Left lobe of liver (tissue), 2 donors: ENCODE data around the gene UGT2B10. TPM values are rescaled to one million over a fixed set of nuclear protein-coding genes. Genes with fewer than 3 reads are reported as not detected.
"Not testable (repeated sequence)": the region's sequence is repeated elsewhere in the genome, so short reads cannot be mapped to it uniquely, and the experiment has no call there.

ENCODE experiments used
- ATAC-seq: fragments of 200-7000 bp; cut with Tn5 transposase; one replicate; pipeline ENCODE4 v1.9.1; 2020; ENCODE audit warnings: mild to moderate bottlenecking, moderate library complexity
- DNase-seq: peaks from one replicate; pipeline ENCODE4 v3.0.0-alpha.2; 2020; ENCODE audit warnings: low spot score
- total RNA-seq: library from RNA; stranded (reverse); gene quantifications from one replicate; pipeline ENCODE4 v1.2.1, GENCODE V29; 2021
- donor health status: DM: no; HTN: no; CAD: no; lungs with moderate emphysema.
- donor health status: DM: no; HTN: yes; CAD: no.

Gene UGT2B10
- total RNA-seq, result 290 TPM

- ATAC-seq, result peak; percentile 83
Observed at GRCh38 chr4:68815617-68816409, at the start of gene UGT2B10. TSS of gene UGT2B10 (plus strand) at chr4:68815994. CDS start at chr4:68816020, 26 bp downstream.

GRCh38 chr4:68771836-68772235 lies 44.0 kb upstream of the UGT2B10 start:
- not testable (repeated sequence) for ATAC-seq, DNase-seq

More at GRCh38 chr4:68815617-68816409, at the start of gene UGT2B10:
- DNase-seq, result peak; percentile 55

- ATAC-seq, result no peak
- no peak for DNase-seq
Observed at GRCh38 chr4:68773699-68774098, 42.1 kb upstream of the UGT2B10 start.

- no peak for DNase-seq
Observed at GRCh38 chr4:68780232-68780631, 35.6 kb upstream of the UGT2B10 start.

GRCh38 chr4:68797048-68797447 lies 18.7 kb upstream of the UGT2B10 start:
- DNase-seq (no peak), ATAC-seq (peak; percentile 74)

More at GRCh38 chr4:68780232-68780631, 35.6 kb upstream of the UGT2B10 start:
- ATAC-seq, result no peak

GRCh38 chr4:68797618-68798017 lies 18.2 kb upstream of the UGT2B10 start:
- DNase-seq (no peak), ATAC-seq (peak; percentile 86)

- ATAC-seq (no peak), DNase-seq (no peak)
Observed at GRCh38 chr4:68803013-68803412, 12.8 kb upstream of the UGT2B10 start.

- DNase-seq (no peak), ATAC-seq (no peak)
Observed at GRCh38 chr4:68808060-68808459, 7.7 kb upstream of the UGT2B10 start.

GRCh38 chr4:68810919-68811318 lies 4.9 kb upstream of the UGT2B10 start:
- no peak for ATAC-seq

GRCh38 chr4:68816410-68817265 lies 844 bp downstream of the UGT2B10 start:
- DNase-seq, ATAC-seq: not testable (repeated sequence)

More at GRCh38 chr4:68810919-68811318, 4.9 kb upstream of the UGT2B10 start:
- DNase-seq, result no peak

- ATAC-seq (no peak), DNase-seq (no peak)
Observed at GRCh38 chr4:68817386-68817785, 1.6 kb downstream of the UGT2B10 start.

- ATAC-seq, DNase-seq: not testable (repeated sequence)
Observed at GRCh38 chr4:68818030-68818462, 2.3 kb downstream of the UGT2B10 start.

GRCh38 chr4:68831642-68832041 lies 15.8 kb downstream of the UGT2B10 start:
- peak; percentile 31 for ATAC-seq
- no peak for DNase-seq

- DNase-seq (no peak), ATAC-seq (no peak)
Observed at GRCh38 chr4:68850293-68850692, 34.5 kb downstream of the UGT2B10 start.

GRCh38 chr4:68855771-68856170 lies 40.0 kb downstream of the UGT2B10 start:
- DNase-seq, result no peak
- no peak for ATAC-seq

GRCh38 chr4:68858039-68858438 lies 42.2 kb downstream of the UGT2B10 start:
- ATAC-seq, result no peak

GRCh38 chr4:68859655-68860054 lies 43.9 kb downstream of the UGT2B10 start:
- no peak for DNase-seq

More at GRCh38 chr4:68858039-68858438, 42.2 kb downstream of the UGT2B10 start:
- DNase-seq, result no peak

GRCh38 chr4:68861057-68861456 lies 45.3 kb downstream of the UGT2B10 start:
- DNase-seq (no peak), ATAC-seq (peak; percentile 13)

More at GRCh38 chr4:68859655-68860054, 43.9 kb downstream of the UGT2B10 start:
- ATAC-seq, result no peak

GRCh38 chr4:68864438-68865187 lies 48.8 kb downstream of the UGT2B10 start:
- ATAC-seq (peak; percentile 86), DNase-seq (peak; percentile 77)

GRCh38 chr4:68865188-68865638 lies 49.4 kb downstream of the UGT2B10 start:
- DNase-seq, result no peak
- ATAC-seq, result peak; percentile 34

- ATAC-seq, result no peak
- DNase-seq, result no peak
Observed at GRCh38 chr4:68865760-68866159, 50.0 kb downstream of the UGT2B10 start.
